VCaP (cell line): ENCODE data around the gene TSHZ2.

Experiments used
- H3K27ac ChIP-seq: fragments of 450-650 bp; 2 replicates; pipeline ENCODE4 v1.5.1; 2017
- TF ChIP-seq, protein P1 (sequence below): fragments of 450-650 bp; conservative IDR thresholded peaks from 2 replicates; pipeline ENCODE4 v1.5.1; 2017; ENCODE audit warnings: mild to moderate bottlenecking, moderate library complexity

Gene TSHZ2

DNA sequence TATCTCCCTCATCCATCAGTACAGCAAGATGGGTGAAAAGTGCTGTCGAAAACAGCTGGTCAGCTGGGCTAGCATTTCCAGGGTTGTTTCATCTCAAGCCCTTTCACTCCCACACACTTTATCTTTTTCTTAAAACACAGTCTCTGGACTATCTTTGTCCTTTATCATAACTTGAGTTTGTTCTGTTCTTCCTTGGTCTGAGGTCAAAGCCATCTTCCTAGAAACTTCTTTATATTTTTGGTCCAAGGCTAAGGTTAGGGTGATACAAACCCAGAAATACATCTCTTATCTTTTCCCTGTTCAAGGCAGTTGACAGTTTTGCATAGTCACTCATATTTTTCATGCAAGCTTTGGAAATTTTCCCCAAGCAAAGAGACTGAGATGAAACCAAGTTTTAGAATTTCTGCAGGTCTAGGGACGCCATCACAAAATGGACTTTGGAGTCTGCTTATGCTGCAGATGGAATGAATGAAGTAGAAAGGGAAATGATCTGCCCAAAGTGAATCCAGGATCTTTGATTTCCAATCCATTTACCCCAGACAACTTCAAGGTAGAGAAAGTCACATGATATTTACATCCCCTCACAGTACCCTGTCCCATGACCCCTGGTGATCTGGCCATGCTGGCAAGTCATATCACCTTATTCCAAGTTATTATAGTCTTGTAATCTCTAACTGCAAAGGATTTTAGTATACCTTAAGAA is 324.4 kb downstream of the TSHZ2 start:
- no peak overlapping the region for H3K27ac ChIP-seq
- TF ChIP-seq, protein P1, sequence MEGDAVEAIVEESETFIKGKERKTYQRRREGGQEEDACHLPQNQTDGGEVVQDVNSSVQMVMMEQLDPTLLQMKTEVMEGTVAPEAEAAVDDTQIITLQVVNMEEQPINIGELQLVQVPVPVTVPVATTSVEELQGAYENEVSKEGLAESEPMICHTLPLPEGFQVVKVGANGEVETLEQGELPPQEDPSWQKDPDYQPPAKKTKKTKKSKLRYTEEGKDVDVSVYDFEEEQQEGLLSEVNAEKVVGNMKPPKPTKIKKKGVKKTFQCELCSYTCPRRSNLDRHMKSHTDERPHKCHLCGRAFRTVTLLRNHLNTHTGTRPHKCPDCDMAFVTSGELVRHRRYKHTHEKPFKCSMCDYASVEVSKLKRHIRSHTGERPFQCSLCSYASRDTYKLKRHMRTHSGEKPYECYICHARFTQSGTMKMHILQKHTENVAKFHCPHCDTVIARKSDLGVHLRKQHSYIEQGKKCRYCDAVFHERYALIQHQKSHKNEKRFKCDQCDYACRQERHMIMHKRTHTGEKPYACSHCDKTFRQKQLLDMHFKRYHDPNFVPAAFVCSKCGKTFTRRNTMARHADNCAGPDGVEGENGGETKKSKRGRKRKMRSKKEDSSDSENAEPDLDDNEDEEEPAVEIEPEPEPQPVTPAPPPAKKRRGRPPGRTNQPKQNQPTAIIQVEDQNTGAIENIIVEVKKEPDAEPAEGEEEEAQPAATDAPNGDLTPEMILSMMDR: no peak

- TF ChIP-seq, protein P1: no peak
- H3K27ac ChIP-seq: no peak overlapping the region
Measured at GRCh38 chr20:53297154-53297529, 325.0 kb downstream of the TSHZ2 start.

DNA sequence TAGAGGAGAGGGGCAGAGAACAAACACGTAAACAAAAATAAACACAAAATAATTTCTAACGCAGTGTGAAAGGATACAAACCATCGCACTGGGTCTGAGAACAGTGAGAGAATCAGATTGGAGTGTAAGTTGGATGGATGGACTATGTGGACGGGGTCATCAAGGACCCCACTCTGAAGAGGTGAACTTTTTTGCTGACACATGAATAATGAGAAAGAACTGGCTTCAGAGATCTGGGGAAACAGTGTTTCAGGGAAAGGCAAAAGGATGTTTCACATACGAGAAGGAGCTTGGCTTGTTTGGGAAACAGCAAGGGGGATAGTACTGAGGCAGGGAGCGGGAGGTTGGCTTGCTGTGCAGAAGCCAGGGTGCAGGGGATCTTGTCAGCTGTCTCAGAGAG is 326.1 kb downstream of the TSHZ2 start:
- H3K27ac ChIP-seq: no peak overlapping the region
- TF ChIP-seq, protein P1: no peak

- TF ChIP-seq, protein P1: no peak
- H3K27ac ChIP-seq: no peak overlapping the region
Measured at GRCh38 chr20:53298911-53299310, 326.8 kb downstream of the TSHZ2 start.

- TF ChIP-seq, protein P1: no peak
- no peak overlapping the region for H3K27ac ChIP-seq
Measured at GRCh38 chr20:53299831-53300230, 327.7 kb downstream of the TSHZ2 start.

GRCh38 chr20:53301869-53302268 is 329.7 kb downstream of the TSHZ2 start:
- TF ChIP-seq, protein P1: no peak
- H3K27ac ChIP-seq: no peak overlapping the region

- TF ChIP-seq, protein P1: no peak
- H3K27ac ChIP-seq: no peak overlapping the region
Measured at GRCh38 chr20:53302695-53303412, 330.7 kb downstream of the TSHZ2 start.
